Fibroblast of villous mesenchyme (primary cell): ENCODE data around the gene PNMA6F. TPM values are rescaled to one million over a fixed set of nuclear protein-coding genes. Genes with fewer than 3 reads are reported as not detected.

Experiments
- DNase-seq: peaks from one replicate; pipeline ENCODE4 v3.0.0-alpha.2; 2010; ENCODE audit warnings: low read depth
- H3K4me3 ChIP-seq: 2 replicates; pipeline ENCODE4 v1.5.1; 2011; ENCODE audit warnings: low read depth, mild to moderate bottlenecking, low read length
- CTCF ChIP-seq: IDR thresholded peaks from 2 replicates; pipeline ENCODE4 v1.5.1; 2012; ENCODE audit warnings: low read depth, mild to moderate bottlenecking, low read length; ENCODE audit not compliant: insufficient read depth
- total RNA-seq: library from RNA; depleted of rRNA; stranded (reverse); fragments of >200 nt; gene quantifications from 2 replicates; pipeline ENCODE4 v1.2.3, GENCODE V29; 2012

Gene PNMA6F
- total RNA-seq, 1 donor: not detected

GRCh38 chrX:153347530-153347929, 26.0 kb upstream of the PNMA6F start:
- DNase-seq: no peak
- H3K4me3 ChIP-seq: no peak overlapping the region
- TF ChIP-seq CTCF: no peak

GRCh38 chrX:153343674-153344073, 22.1 kb upstream of the PNMA6F start:
- DNase-seq: no peak
- no peak overlapping the region for H3K4me3 ChIP-seq
- TF ChIP-seq CTCF: no peak

- TF ChIP-seq CTCF: no peak
- peak; percentile 6 for DNase-seq
- no peak overlapping the region for H3K4me3 ChIP-seq
Observed at GRCh38 chrX:153342762-153343558, 21.4 kb upstream of the PNMA6F start.

- no peak for DNase-seq
- TF ChIP-seq CTCF: no peak
Observed at GRCh38 chrX:153340111-153340510, 18.5 kb upstream of the PNMA6F start.

GRCh38 chrX:153339662-153340061, 18.1 kb upstream of the PNMA6F start:
- H3K4me3 ChIP-seq: no peak overlapping the region
- no peak for DNase-seq
- no peak for TF ChIP-seq CTCF

More at GRCh38 chrX:153340111-153340510, 18.5 kb upstream of the PNMA6F start:
- no peak overlapping the region for H3K4me3 ChIP-seq

GRCh38 chrX:153338836-153339235, 17.3 kb upstream of the PNMA6F start:
- TF ChIP-seq CTCF: no peak
- no peak overlapping the region for H3K4me3 ChIP-seq
- DNase-seq: no peak

- no peak overlapping the region for H3K4me3 ChIP-seq
- DNase-seq: no peak
- no peak for TF ChIP-seq CTCF
Observed at GRCh38 chrX:153336988-153337387, 15.4 kb upstream of the PNMA6F start.
